Mammary epithelial cell (primary cell): ENCODE measurements around the gene TRABD2B.

Experiments
- EZH2 ChIP-seq: IDR thresholded peaks from 2 replicates; pipeline ENCODE4 v1.6.1; 2012; ENCODE audit warnings: low read length, inconsistent platforms, borderline replicate concordance
- TF ChIP-seq, protein P1 (sequence below), 2 donors: IDR thresholded peaks in 1 of 2; conservative IDR thresholded peaks in 1 of 2; 2 replicates each; pipeline ENCODE4 v1.5.1; 2011 to 2012; ENCODE audit warnings: inconsistent platforms in 2 of 2, low read length in 2 of 2, mild to moderate bottlenecking in 2 of 2, control low read depth in 1 of 2, low read depth in 1 of 2; ENCODE audit not compliant: insufficient read depth in 1 of 2; ENCODE audit errors: extremely low read depth in 1 of 2

DNA sequence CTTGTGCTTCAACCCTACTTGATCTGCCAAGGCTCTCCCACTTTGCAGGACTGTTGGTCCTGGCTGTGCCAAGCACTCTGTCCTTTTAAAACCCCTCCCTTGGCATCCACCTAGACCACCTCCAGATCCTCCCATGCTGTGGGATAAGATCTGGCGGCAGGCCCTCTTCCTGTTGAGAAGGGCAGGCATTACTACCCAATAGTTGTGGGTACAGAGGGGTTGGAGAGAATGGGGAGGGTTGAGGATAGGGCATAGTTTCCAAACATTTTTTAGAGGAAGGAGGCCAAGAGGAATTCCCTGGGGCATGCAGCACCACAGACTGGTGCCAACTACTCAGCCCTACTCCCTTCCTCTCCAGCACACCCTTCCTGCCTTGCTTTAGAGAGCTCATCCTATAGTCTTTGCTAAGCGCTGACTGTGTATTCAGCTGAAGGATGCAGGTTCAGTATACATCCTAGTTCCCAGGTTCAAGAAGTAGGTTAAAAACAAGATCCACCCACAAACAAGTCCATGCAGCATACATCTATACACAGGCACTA, 70.7 kb downstream of the TRABD2B start:
- TF ChIP-seq, protein P1, sequence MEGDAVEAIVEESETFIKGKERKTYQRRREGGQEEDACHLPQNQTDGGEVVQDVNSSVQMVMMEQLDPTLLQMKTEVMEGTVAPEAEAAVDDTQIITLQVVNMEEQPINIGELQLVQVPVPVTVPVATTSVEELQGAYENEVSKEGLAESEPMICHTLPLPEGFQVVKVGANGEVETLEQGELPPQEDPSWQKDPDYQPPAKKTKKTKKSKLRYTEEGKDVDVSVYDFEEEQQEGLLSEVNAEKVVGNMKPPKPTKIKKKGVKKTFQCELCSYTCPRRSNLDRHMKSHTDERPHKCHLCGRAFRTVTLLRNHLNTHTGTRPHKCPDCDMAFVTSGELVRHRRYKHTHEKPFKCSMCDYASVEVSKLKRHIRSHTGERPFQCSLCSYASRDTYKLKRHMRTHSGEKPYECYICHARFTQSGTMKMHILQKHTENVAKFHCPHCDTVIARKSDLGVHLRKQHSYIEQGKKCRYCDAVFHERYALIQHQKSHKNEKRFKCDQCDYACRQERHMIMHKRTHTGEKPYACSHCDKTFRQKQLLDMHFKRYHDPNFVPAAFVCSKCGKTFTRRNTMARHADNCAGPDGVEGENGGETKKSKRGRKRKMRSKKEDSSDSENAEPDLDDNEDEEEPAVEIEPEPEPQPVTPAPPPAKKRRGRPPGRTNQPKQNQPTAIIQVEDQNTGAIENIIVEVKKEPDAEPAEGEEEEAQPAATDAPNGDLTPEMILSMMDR (conservative IDR thresholded peaks at IDR 0.05 in 1 of 2, IDR thresholded peaks at IDR 0.05 in 1 of 2; ENCODE audit: extremely low read depth in 1 of 2, insufficient read depth in 1 of 2, low read depth in 1 of 2, low read length in 2 of 2) = no peak
- no peak for TF ChIP-seq EZH2
